Neural cell (in vitro differentiated cells): ENCODE measurements around the gene CDNF.
A peak's percentile ranks its signal among the peaks of the same experiment; 100 is the strongest.

ENCODE experiments used
- EP300 ChIP-seq: fragments of 450-650 bp; conservative IDR thresholded peaks from 2 replicates; pipeline ENCODE4 v1.6.1; 2014; ENCODE audit warnings: antibody characterized with exemption, mild to moderate bottlenecking, moderate library complexity; ENCODE audit not compliant: poor library complexity, severe bottlenecking
- EZH2 ChIP-seq: fragments of 200-600, 300-800 bp; shearing (Covaris generic), sonication (generic); IDR thresholded peaks from 2 replicates; pipeline ENCODE4 v1.6.1; 2014; ENCODE audit warnings: antibody characterized with exemption, low read length, borderline replicate concordance, mild to moderate bottlenecking; ENCODE audit not compliant: insufficient read depth, poor library complexity, severe bottlenecking
- MXI1 ChIP-seq: fragments of 450-650 bp; conservative IDR thresholded peaks from 2 replicates; pipeline ENCODE4 v1.6.1; 2014; ENCODE audit warnings: antibody characterized with exemption, mild to moderate bottlenecking; ENCODE audit not compliant: poor library complexity, severe bottlenecking
- POLR2AphosphoS5 ChIP-seq: IDR thresholded peaks from 2 replicates; pipeline ENCODE4 v1.6.1; 2012
- REST ChIP-seq: IDR thresholded peaks from 2 replicates; pipeline ENCODE4 v1.6.1; 2012; ENCODE audit warnings: borderline replicate concordance
- SMC3 ChIP-seq: fragments of 450-650 bp; conservative IDR thresholded peaks from 2 replicates; pipeline ENCODE4 v1.6.1; 2014; ENCODE audit warnings: antibody characterized with exemption, mild to moderate bottlenecking, moderate library complexity; ENCODE audit not compliant: poor library complexity
- TAF1 ChIP-seq: IDR thresholded peaks from 2 replicates; pipeline ENCODE4 v1.6.1; 2012; ENCODE audit warnings: low read depth
- TF ChIP-seq, protein P1 (sequence below): fragments of 450-650 bp; IDR thresholded peaks from 2 replicates; pipeline ENCODE4 v1.5.1; 2014; ENCODE audit warnings: antibody characterized with exemption, mild to moderate bottlenecking, moderate library complexity; ENCODE audit not compliant: poor library complexity, severe bottlenecking

GRCh38 chr10:14820010-14820774, 17.6 kb downstream of the CDNF start:
- TF ChIP-seq SMC3 (no peak), POLR2AphosphoS5 (no peak), REST (no peak), EP300 (no peak), EZH2 (no peak), TAF1 (no peak), MXI1 (no peak)
- TF ChIP-seq, protein P1, sequence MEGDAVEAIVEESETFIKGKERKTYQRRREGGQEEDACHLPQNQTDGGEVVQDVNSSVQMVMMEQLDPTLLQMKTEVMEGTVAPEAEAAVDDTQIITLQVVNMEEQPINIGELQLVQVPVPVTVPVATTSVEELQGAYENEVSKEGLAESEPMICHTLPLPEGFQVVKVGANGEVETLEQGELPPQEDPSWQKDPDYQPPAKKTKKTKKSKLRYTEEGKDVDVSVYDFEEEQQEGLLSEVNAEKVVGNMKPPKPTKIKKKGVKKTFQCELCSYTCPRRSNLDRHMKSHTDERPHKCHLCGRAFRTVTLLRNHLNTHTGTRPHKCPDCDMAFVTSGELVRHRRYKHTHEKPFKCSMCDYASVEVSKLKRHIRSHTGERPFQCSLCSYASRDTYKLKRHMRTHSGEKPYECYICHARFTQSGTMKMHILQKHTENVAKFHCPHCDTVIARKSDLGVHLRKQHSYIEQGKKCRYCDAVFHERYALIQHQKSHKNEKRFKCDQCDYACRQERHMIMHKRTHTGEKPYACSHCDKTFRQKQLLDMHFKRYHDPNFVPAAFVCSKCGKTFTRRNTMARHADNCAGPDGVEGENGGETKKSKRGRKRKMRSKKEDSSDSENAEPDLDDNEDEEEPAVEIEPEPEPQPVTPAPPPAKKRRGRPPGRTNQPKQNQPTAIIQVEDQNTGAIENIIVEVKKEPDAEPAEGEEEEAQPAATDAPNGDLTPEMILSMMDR = peak; percentile 32
